Measurements from ENCODE around the gene FLT3. TPM values are rescaled to one million over a fixed set of nuclear protein-coding genes. Genes with fewer than 3 reads are reported as not detected.

FLT3 gene
- polyA plus RNA-seq, 1 of the 3 experiments (the other 2 are of a cell fraction) = not detected

DNA sequence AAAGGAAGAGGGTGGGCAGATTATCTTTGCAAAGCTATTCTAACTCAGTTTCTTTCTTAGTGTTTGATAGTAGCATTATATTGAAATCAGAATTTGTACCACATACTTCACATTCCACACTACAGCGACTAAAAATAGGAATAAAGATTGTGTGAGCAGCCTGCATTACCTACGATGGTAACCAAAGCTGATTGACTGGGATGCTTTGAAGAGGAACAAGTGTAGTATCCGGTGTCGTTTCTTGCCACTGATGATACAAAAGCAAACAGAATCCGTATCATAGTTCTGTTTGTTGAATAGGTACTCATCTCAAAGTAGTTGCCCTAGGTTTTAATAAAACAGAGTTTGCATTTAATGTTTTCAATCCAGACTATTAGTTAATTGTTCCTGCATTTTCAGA is 51.2 kb downstream of the FLT3 start:
- 9% methylated on average over 5 of the region's 5 CpGs for WGBS (ENCODE audit: low lambda C conversion rate)
- POLR2A ChIA-PET = no interaction called here
- no peak overlapping the region for H3K4me2 ChIP-seq

More for the DNA sequence above, 51.2 kb downstream of the FLT3 start:
- no peaks in the 10 kb centered on the region for H3K9me3 ChIP-seq
- no peaks in the 10 kb centered on the region for H3F3A ChIP-seq (replicated peaks; ENCODE audit: insufficient read depth)
- no peak overlapping the region for H3K9ac ChIP-seq
- H3K79me2 ChIP-seq (ENCODE audit: insufficient read depth) = no peaks in the 10 kb centered on the region
- H3K4me3 ChIP-seq (ENCODE audit: low read depth in 2 of 2, low read length in 1 of 2) = no peak overlapping the region
- H3K4me1 ChIP-seq (ENCODE audit: control insufficient read depth in 1 of 2, insufficient read depth in 2 of 2, low read depth in 1 of 2, low read length in 1 of 2) = no peaks in the 10 kb centered on the region
- CTCF ChIA-PET = no interaction called here
- H2AFZ ChIP-seq (ENCODE audit: low read depth) = no peak overlapping the region
- TF ChIP-seq SIN3A (IDR thresholded peaks at IDR 0.05; ENCODE audit: borderline replicate concordance, low read depth, low read length) (no peak), USF2 (IDR thresholded peaks at IDR 0.05; ENCODE audit: borderline replicate concordance, low read depth, low read length) (no peak), SMC3 (IDR thresholded peaks at IDR 0.05; ENCODE audit: low read depth, low read length) (no peak), FOXM1 (IDR thresholded peaks at IDR 0.05; ENCODE audit: low read depth) (no peak), RAD21 (IDR thresholded peaks at IDR 0.05; ENCODE audit: low read length) (no peak), RCOR1 (IDR thresholded peaks at IDR 0.05; ENCODE audit: low read length) (no peak), GABPA (IDR thresholded peaks at IDR 0.05; ENCODE audit: low read depth) (no peak), CTCF (IDR thresholded peaks at IDR 0.05) (no peak), NFIC (IDR thresholded peaks at IDR 0.05; ENCODE audit: borderline replicate concordance) (no peak), TEAD4 (IDR thresholded peaks at IDR 0.05; ENCODE audit: borderline replicate concordance, insufficient read depth) (no peak), USF1 (IDR thresholded peaks at IDR 0.05; ENCODE audit: borderline replicate concordance, low read depth) (no peak), CHD2 (IDR thresholded peaks at IDR 0.05; ENCODE audit: low read length, partially characterized antibody) (no peak), IRF3 (IDR thresholded peaks at IDR 0.05; ENCODE audit: low read depth, low read length) (no peak), JUND (IDR thresholded peaks at IDR 0.05) (no peak), MEF2A (IDR thresholded peaks at IDR 0.05; ENCODE audit: borderline replicate concordance, low read depth) (no peak), POLR2AphosphoS5 (IDR thresholded peaks at IDR 0.05; ENCODE audit: low read depth, low read length) (no peak), EZH2phosphoT487 (IDR thresholded peaks at IDR 0.05; ENCODE audit: borderline replicate concordance, low read depth) (no peak), NRF1 (IDR thresholded peaks at IDR 0.05; ENCODE audit: low read depth, low read length) (no peak)
- TF ChIP-seq, protein P1, sequence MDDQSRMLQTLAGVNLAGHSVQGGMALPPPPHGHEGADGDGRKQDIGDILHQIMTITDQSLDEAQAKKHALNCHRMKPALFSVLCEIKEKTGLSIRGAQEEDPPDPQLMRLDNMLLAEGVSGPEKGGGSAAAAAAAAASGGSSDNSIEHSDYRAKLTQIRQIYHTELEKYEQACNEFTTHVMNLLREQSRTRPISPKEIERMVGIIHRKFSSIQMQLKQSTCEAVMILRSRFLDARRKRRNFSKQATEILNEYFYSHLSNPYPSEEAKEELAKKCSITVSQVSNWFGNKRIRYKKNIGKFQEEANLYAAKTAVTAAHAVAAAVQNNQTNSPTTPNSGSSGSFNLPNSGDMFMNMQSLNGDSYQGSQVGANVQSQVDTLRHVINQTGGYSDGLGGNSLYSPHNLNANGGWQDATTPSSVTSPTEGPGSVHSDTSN (IDR thresholded peaks at IDR 0.05) = no peak
- TF ChIP-seq, protein P2, sequence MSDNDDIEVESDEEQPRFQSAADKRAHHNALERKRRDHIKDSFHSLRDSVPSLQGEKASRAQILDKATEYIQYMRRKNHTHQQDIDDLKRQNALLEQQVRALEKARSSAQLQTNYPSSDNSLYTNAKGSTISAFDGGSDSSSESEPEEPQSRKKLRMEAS (IDR thresholded peaks at IDR 0.05; ENCODE audit: low read depth) = no peak
- H3K27ac ChIP-seq (ENCODE audit: low read depth in 2 of 2, low read length in 1 of 2) = no peak overlapping the region
- no peaks in the 10 kb centered on the region for H4K20me1 ChIP-seq (ENCODE audit: insufficient read depth)
- DNase-seq = no peak
- H3K27me3 ChIP-seq (ENCODE audit: insufficient read depth) = peaks cover 30% of the 10 kb centered on the region
- H3K36me3 ChIP-seq (replicated peaks in 1 of 2; ENCODE audit: control insufficient read depth in 1 of 2, insufficient read depth in 2 of 2, low read length in 1 of 2) = no peaks in the 10 kb centered on the region
- H3K9me2 ChIP-seq = no peaks in the 10 kb centered on the region
